H1 (cell line): ENCODE measurements around the gene RRBP1. TPM values are rescaled to one million over a fixed set of nuclear protein-coding genes. Genes with fewer than 3 reads are reported as not detected.

Experiments
- CTCF ChIA-PET: fragments of 300-600 bp; sonication (Branson Sonifier 250); formaldehyde crosslinking; loops from one replicate; lab custom pipeline; 2021; ENCODE audit not compliant: partially characterized antibody; lab: Charles Lee
- POLR2A ChIA-PET: fragments of 300-600 bp; sonication (Branson Sonifier 250); formaldehyde crosslinking; loops from one replicate; lab custom pipeline; 2021; ENCODE audit warnings: inconsistent platforms; ENCODE audit not compliant: partially characterized antibody; lab: Charles Lee
- DNase-seq, 2 experiments: peaks; one replicate each; pipeline versions ENCODE4 v3.0.0 to v3.0.0-alpha.2; 2010 to 2022; ENCODE audit warnings: low spot score in 2 of 2, low read depth in 1 of 2, mixed read lengths in 1 of 2
- FAIRE-seq: peaks from 2 replicates; lab custom pipeline; 2011; peaks lifted over from hg19 to GRCh38; lab: Jason Lieb, UNC
- H2AFZ ChIP-seq: 2 replicates; pipeline ENCODE4 v1.8.1; 2012; ENCODE audit warnings: low read length, inconsistent platforms
- H2AK5ac ChIP-seq: 2 replicates; pipeline ENCODE4 v1.6.1; 2013; ENCODE audit warnings: low read depth, low read length
- H2BK120ac ChIP-seq: replicated peaks from 2 replicates; pipeline ENCODE3; 2013; ENCODE audit warnings: low read depth, low read length, inconsistent platforms
- H2BK12ac ChIP-seq: 2 replicates; pipeline ENCODE4 v1.6.1; 2013; ENCODE audit warnings: low read depth, low read length
- H2BK15ac ChIP-seq: 2 replicates; pipeline ENCODE4 v1.6.1; 2013; ENCODE audit warnings: low read length
- H2BK20ac ChIP-seq: 2 replicates; pipeline ENCODE4 v1.6.1; 2013; ENCODE audit warnings: low read length
- H2BK5ac ChIP-seq: 2 replicates; pipeline ENCODE4 v1.6.1; 2013; ENCODE audit warnings: low read depth, low read length
- H3K14ac ChIP-seq: 2 replicates; pipeline ENCODE4 v1.6.1; 2013; ENCODE audit warnings: inconsistent platforms; ENCODE audit not compliant: insufficient read length
- H3K18ac ChIP-seq: 2 replicates; pipeline ENCODE4 v1.6.1; 2013; ENCODE audit warnings: low read length; ENCODE audit errors: extremely low read depth
- H3K23ac ChIP-seq: 2 replicates; pipeline ENCODE4 v1.6.1; 2013; ENCODE audit warnings: inconsistent platforms; ENCODE audit not compliant: insufficient read length
- H3K23me2 ChIP-seq: 2 replicates; pipeline ENCODE4 v1.6.1; 2013; ENCODE audit warnings: low read depth, low read length
- H3K27ac ChIP-seq: 2 replicates; pipeline ENCODE4 v1.6.1; 2011; ENCODE audit warnings: low read depth, low read length, inconsistent platforms
- H3K27me3 ChIP-seq, 4 experiments: replicated peaks in 1 of 4; 1 replicate in 1 of 4; 2 replicates in 3 of 4; pipeline versions ENCODE4 v1.6.1 to v1.8.1; 2011 to 2013; ENCODE audit warnings: low read length in 3 of 4, mild to moderate bottlenecking in 3 of 4, inconsistent platforms in 2 of 4, mixed read lengths in 2 of 4, moderate library complexity in 1 of 4; ENCODE audit not compliant: control insufficient read depth in 3 of 4, insufficient read depth in 3 of 4; ENCODE audit errors: extremely low read depth in 1 of 4
- H3K36me3 ChIP-seq, 4 experiments: 2 replicates each; pipeline versions ENCODE4 v1.6.1 to v1.8.1; 2011 to 2013; ENCODE audit warnings: mild to moderate bottlenecking in 4 of 4, low read length in 3 of 4, moderate library complexity in 2 of 4, control low read depth in 1 of 4, inconsistent platforms in 1 of 4; ENCODE audit not compliant: insufficient read depth in 4 of 4, control insufficient read depth in 2 of 4
- H3K4ac ChIP-seq: replicated peaks from 2 replicates; pipeline ENCODE3; 2013; ENCODE audit warnings: low read length, low read depth, mixed read lengths, inconsistent platforms; ENCODE audit not compliant: insufficient read length
- H3K4me1 ChIP-seq, 4 experiments: replicated peaks in 1 of 4; 1 replicate in 1 of 4; 2 replicates in 3 of 4; pipeline versions ENCODE4 v1.6.1 to v1.8.1; 2011 to 2013; ENCODE audit warnings: low read length in 3 of 4, inconsistent platforms in 2 of 4, mixed read lengths in 1 of 4; ENCODE audit not compliant: insufficient read depth in 4 of 4, control insufficient read depth in 3 of 4
- H3K4me2 ChIP-seq, 2 experiments: 2 replicates each; pipeline versions ENCODE4 v1.6.1 to v1.8.1; 2011 to 2013; ENCODE audit warnings: low read depth in 2 of 2, low read length in 2 of 2, control low read depth in 1 of 2, inconsistent platforms in 1 of 2, mild to moderate bottlenecking in 1 of 2; ENCODE audit not compliant: insufficient read depth in 1 of 2
- H3K4me3 ChIP-seq, 4 experiments: fragments of 200-600, 300-600 bp in 1 of 4; sonication (generic), shearing (Covaris generic), sonication (Bioruptor Twin) in 1 of 4; 2 replicates each; pipeline versions ENCODE4 v1.5.1 to v1.8.1; 2011 to 2016; ENCODE audit warnings: low read length in 4 of 4, low read depth in 3 of 4, control low read depth in 2 of 4, inconsistent platforms in 2 of 4, mild to moderate bottlenecking in 2 of 4, mixed read lengths in 1 of 4, moderate library complexity in 1 of 4; ENCODE audit not compliant: insufficient read depth in 2 of 4; ENCODE audit errors: extremely low read depth in 1 of 4
- H3K56ac ChIP-seq: replicated peaks from 2 replicates; pipeline ENCODE3; 2013; ENCODE audit warnings: low read depth, mild to moderate bottlenecking, mixed read lengths, low read length, inconsistent platforms; ENCODE audit not compliant: insufficient read length
- H3K79me1 ChIP-seq: 2 replicates; pipeline ENCODE4 v1.6.1; 2013; ENCODE audit warnings: low read depth, low read length, control low read depth
- H3K79me2 ChIP-seq, 2 experiments: 2 replicates each; pipeline versions ENCODE4 v1.6.1 to v1.8.1; 2012 to 2013; ENCODE audit warnings: low read length in 2 of 2, mild to moderate bottlenecking in 2 of 2, inconsistent platforms in 1 of 2; ENCODE audit not compliant: insufficient read depth in 2 of 2, control insufficient read depth in 1 of 2
- H3K9ac ChIP-seq, 4 experiments: replicated peaks in 1 of 4; 1 replicate in 1 of 4; 2 replicates in 3 of 4; pipeline versions ENCODE4 v1.6.1 to v1.8.1; 2011 to 2013; ENCODE audit warnings: low read depth in 3 of 4, low read length in 3 of 4, control low read depth in 2 of 4, mild to moderate bottlenecking in 2 of 4, moderate library complexity in 2 of 4, inconsistent platforms in 1 of 4; ENCODE audit errors: extremely low read depth in 1 of 4
- H3K9me3 ChIP-seq, 2 experiments: 2 replicates each; pipeline versions ENCODE4 v1.6.1 to v1.8.1; 2012 to 2013; ENCODE audit warnings: mild to moderate bottlenecking in 2 of 2, moderate library complexity in 2 of 2, control low read depth in 1 of 2, inconsistent platforms in 1 of 2, low read depth in 1 of 2, low read length in 1 of 2, mixed read lengths in 1 of 2; ENCODE audit not compliant: insufficient read depth in 2 of 2
- H4K20me1 ChIP-seq, 2 experiments: replicated peaks in 1 of 2; 2 replicates each; pipeline versions ENCODE3 to v1.8.1; 2011 to 2013; ENCODE audit warnings: inconsistent platforms in 2 of 2, low read length in 2 of 2, mild to moderate bottlenecking in 1 of 2; ENCODE audit not compliant: insufficient read depth in 2 of 2, control insufficient read depth in 1 of 2
- H4K5ac ChIP-seq: 2 replicates; pipeline ENCODE4 v1.6.1; 2013; ENCODE audit warnings: low read length, low read depth, mixed read lengths, inconsistent platforms; ENCODE audit not compliant: insufficient read length
- H4K8ac ChIP-seq: 2 replicates; pipeline ENCODE4 v1.8.0; 2013; ENCODE audit warnings: mild to moderate bottlenecking, moderate library complexity, low read length, inconsistent platforms; ENCODE audit not compliant: insufficient read depth; ENCODE audit errors: extremely low read depth
- H4K91ac ChIP-seq: replicated peaks from 2 replicates; pipeline ENCODE3; 2013; ENCODE audit warnings: low read length, mixed read lengths, inconsistent platforms; ENCODE audit not compliant: insufficient read length
- SIRT6 ChIP-seq: IDR thresholded peaks from one replicate; pipeline ENCODE4 v1.7.1; 2012; ENCODE audit warnings: low read length, inconsistent platforms
- WGBS, 2 experiments: shearing (Covaris generic) in 1 of 2; methylation state at CpG; one replicate each; pipeline versions ENCODE4 v1.1.6 to v1.1.7; 2013 to 2015; ENCODE audit warnings: low lambda C conversion rate in 2 of 2, mixed read lengths in 2 of 2, inconsistent platforms in 1 of 2, low coverage in 1 of 2, missing lambda C conversion rate in 1 of 2; ENCODE audit not compliant: insufficient replicate concordance in 2 of 2, insufficient coverage in 1 of 2, insufficient read length in 1 of 2; ENCODE audit errors: extremely low coverage in 1 of 2, missing lambda C conversion rate in 1 of 2; 5-methylcytosine and 5-hydroxymethylcytosine counted together
- polyA plus RNA-seq, 7 experiments: library from polyadenylated mRNA; depleted of rRNA in 3 of 7; stranded (reverse) in 5 of 7; unstranded in 2 of 7; fragments of >200 nt in 5 of 7; fragments of 200-250 nt in 2 of 7; gene quantifications; 1 replicate in 5 of 7; 2 replicates in 1 of 7; 4 replicates in 1 of 7; pipeline versions ENCODE4 v1.2.1 to v1.2.3, GENCODE V29; 2011 to 2013; ENCODE audit warnings: missing spikeins in 2 of 7, mixed read lengths in 2 of 7
- total RNA-seq: library from RNA; stranded (reverse); fragmentation: NEBNext Ultra II Directional; extraction: Animal tissue kit (Norgen Biotek cat#: 25700); gene quantifications from 2 replicates; pipeline ENCODE4 v1.2.1, GENCODE V29; 2021

RRBP1 gene
- total and polyA plus RNA-seq, 2 of the 8 experiments (the other 6 are each of a cell fraction or from before 2014, with no cell fraction given) = 15.9 to 157 TPM

DNA sequence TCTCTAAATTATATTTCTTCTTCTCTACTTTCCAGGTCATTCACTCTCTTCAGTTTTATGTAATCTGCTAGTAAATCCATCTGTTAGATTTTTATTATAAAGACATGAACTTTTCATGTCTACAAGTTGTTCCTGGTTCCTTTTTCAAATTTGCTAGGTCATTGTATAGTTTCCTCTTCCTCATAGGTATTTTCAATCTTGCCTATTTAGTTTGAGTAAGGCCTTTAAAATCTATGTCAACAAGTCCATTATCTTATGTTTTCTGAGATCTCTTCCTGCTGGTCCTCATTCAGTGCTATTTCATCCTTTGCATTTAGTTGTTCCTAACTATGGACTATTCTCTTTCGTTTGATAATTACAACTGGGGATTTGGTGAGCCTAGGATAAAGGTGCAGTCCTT lies 11.0 kb downstream of the RRBP1 start:
- DNase-seq (no peak), FAIRE-seq (no peak)
- no peaks in the 10 kb centered on the region for H3K9me3 ChIP-seq
- H3K23me2 ChIP-seq = no peaks in the 10 kb centered on the region
- H3K9ac ChIP-seq = no peak overlapping the region
- H3K4me3 ChIP-seq = no peak overlapping the region
- no peaks in the 10 kb centered on the region; a peak in 1 of 8 replicates for H3K36me3 ChIP-seq
- no peak overlapping the region for H2BK15ac ChIP-seq
- no peak overlapping the region for H3K4me2 ChIP-seq
- CTCF ChIA-PET = interaction anchor here (1.0 kb wide), 1 partner anchor 18 kb away, joined by 3 read pairs; no protein-coding TSS in a partner anchor
- no peak overlapping the region for H2AK5ac ChIP-seq
- H3K18ac ChIP-seq = no peak overlapping the region
- H2BK120ac ChIP-seq = no peak overlapping the region
- no peak overlapping the region for H2AFZ ChIP-seq
- H3K14ac ChIP-seq = no peak overlapping the region
- H3K56ac ChIP-seq = no peak overlapping the region
- TF ChIP-seq SIRT6 = no peak
- H2BK20ac ChIP-seq = no peak overlapping the region
- H3K79me1 ChIP-seq = peaks cover 16% of the 10 kb centered on the region
- no peak overlapping the region for H2BK12ac ChIP-seq
- no peak overlapping the region for H2BK5ac ChIP-seq
- H3K23ac ChIP-seq = no peak overlapping the region
- peaks cover 10 to 94% of the 10 kb centered on the region in 2 experiments; a peak in 3 of 4 replicates for H3K79me2 ChIP-seq
- no peak overlapping the region for H4K91ac ChIP-seq
- POLR2A ChIA-PET = no interaction called here
- no peak overlapping the region for H3K27ac ChIP-seq
- peaks cover 0 to 2% (median 0%) of the 10 kb centered on the region in 4 experiments; a peak in 2 of 7 replicates for H3K4me1 ChIP-seq
- H3K4ac ChIP-seq = no peak overlapping the region
- no peaks in the 10 kb centered on the region for H3K27me3 ChIP-seq
- H4K8ac ChIP-seq = no peak overlapping the region
- WGBS, 2 experiments = 88% methylated on average over 1 of the region's 1 CpG; no CpG with 5 or more reads in 1 of the 2 experiments
- H4K5ac ChIP-seq = no peak overlapping the region
- peaks cover 6 to 17% of the 10 kb centered on the region in 2 experiments for H4K20me1 ChIP-seq
